SK-N-SH (cell line): Measurements from ENCODE around the gene APC2. TPM values are rescaled to one million over a fixed set of nuclear protein-coding genes. Genes with fewer than 3 reads are reported as not detected.

ENCODE experiments used
- CTCF ChIA-PET: fragments of 300-600, 350-600 bp; formaldehyde crosslinking; extraction: SDS; loops from one replicate; lab custom pipeline; 2021; lab: Yijun Ruan, JAX
- POLR2A ChIA-PET: fragments of 350-600 bp; sonication (Branson Sonifier 250); formaldehyde crosslinking; extraction: SDS; loops from one replicate; lab custom pipeline; 2020; ENCODE audit warnings: antibody characterized with exemption, inconsistent platforms; lab: Yijun Ruan, JAX
- DNase-seq: peaks from one replicate; pipeline ENCODE4 v3.0.0; 2012
- H2AFZ ChIP-seq: fragments of 200-600 bp; sonication (generic); 2 replicates; pipeline ENCODE4 v1.8.1; 2016; ENCODE audit warnings: antibody characterized with exemption, mild to moderate bottlenecking, low read depth
- H3F3A ChIP-seq: fragments of 200-600 bp; sonication (generic); replicated peaks from 2 replicates; pipeline ENCODE3; 2016; ENCODE audit warnings: antibody characterized with exemption, mild to moderate bottlenecking; ENCODE audit not compliant: insufficient read depth
- H3K27ac ChIP-seq, 2 experiments: fragments of 200-500 bp in 1 of 2; fragments of 200-600 bp in 1 of 2; sonication (Bioruptor generic) in 1 of 2; sonication (generic), shearing (Covaris generic) in 1 of 2; 2 replicates each; pipeline versions ENCODE4 v1.5.1 to v1.6.1; 2014 to 2016; ENCODE audit warnings: low read depth in 2 of 2, inconsistent platforms in 1 of 2, low read length in 1 of 2, mild to moderate bottlenecking in 1 of 2, mixed read lengths in 1 of 2
- H3K27me3 ChIP-seq: fragments of 200-600 bp; sonication (generic), shearing (Covaris generic); 2 replicates; pipeline ENCODE4 v1.6.1; 2016; ENCODE audit warnings: mixed run types; ENCODE audit not compliant: insufficient read depth
- H3K36me3 ChIP-seq, 2 experiments: fragments of 200-500 bp in 1 of 2; fragments of 200-600 bp in 1 of 2; sonication (Bioruptor generic) in 1 of 2; sonication (generic) in 1 of 2; replicated peaks in 1 of 2; 2 replicates each; pipeline versions ENCODE3 to v1.5.1; 2014 to 2016; ENCODE audit warnings: low read length in 1 of 2, mild to moderate bottlenecking in 1 of 2; ENCODE audit not compliant: insufficient read depth in 2 of 2, control insufficient read depth in 1 of 2
- H3K4me1 ChIP-seq, 2 experiments: fragments of 200-500 bp in 1 of 2; fragments of 200-600 bp in 1 of 2; sonication (Bioruptor generic) in 1 of 2; sonication (generic), shearing (Covaris generic) in 1 of 2; 2 replicates each; pipeline versions ENCODE4 v1.5.1 to v1.6.1; 2014 to 2016; ENCODE audit warnings: low read depth in 1 of 2, low read length in 1 of 2, mixed run types in 1 of 2; ENCODE audit not compliant: insufficient read depth in 2 of 2, control insufficient read depth in 1 of 2
- H3K4me2 ChIP-seq: fragments of 200-600 bp; sonication (generic), shearing (Covaris generic); 2 replicates; pipeline ENCODE4 v1.6.1; 2017; ENCODE audit warnings: mixed run types
- H3K4me3 ChIP-seq, 2 experiments: fragments of 200-500 bp in 1 of 2; fragments of 200-600 bp in 1 of 2; sonication (Bioruptor generic) in 1 of 2; sonication (generic), shearing (Covaris generic) in 1 of 2; 2 replicates each; pipeline versions ENCODE4 v1.5.1 to v1.8.1; 2014 to 2016; ENCODE audit warnings: low read depth in 2 of 2, inconsistent platforms in 1 of 2, low read length in 1 of 2, mild to moderate bottlenecking in 1 of 2, mixed read lengths in 1 of 2, moderate library complexity in 1 of 2
- H3K79me2 ChIP-seq: fragments of 200-600 bp; sonication (generic); 2 replicates; pipeline ENCODE4 v1.8.1; 2017; ENCODE audit warnings: mild to moderate bottlenecking; ENCODE audit not compliant: insufficient read depth
- H3K9ac ChIP-seq: fragments of 200-600 bp; sonication (generic); 2 replicates; pipeline ENCODE4 v1.6.1; 2017; ENCODE audit warnings: mixed run types
- H3K9me2 ChIP-seq: fragments of 200-600 bp; sonication (generic); 2 replicates; pipeline ENCODE4 v1.6.1; 2017; ENCODE audit warnings: mixed run types
- H3K9me3 ChIP-seq: fragments of 200-600 bp; sonication (generic); 2 replicates; pipeline ENCODE4 v1.6.1; 2017; ENCODE audit warnings: mixed run types, mild to moderate bottlenecking, moderate library complexity
- H4K20me1 ChIP-seq: fragments of 200-600 bp; sonication (generic); 2 replicates; pipeline ENCODE4 v1.6.1; 2017; ENCODE audit warnings: mild to moderate bottlenecking, mixed run types; ENCODE audit not compliant: insufficient read depth
- CHD2 ChIP-seq: fragments of 150-350 bp; IDR thresholded peaks from 2 replicates; pipeline ENCODE4 v1.6.1; 2018; ENCODE audit warnings: low read length; ENCODE audit not compliant: partially characterized antibody
- CTCF ChIP-seq: fragments of 200-600 bp; sonication (generic); IDR thresholded peaks from 2 replicates; pipeline ENCODE4 v1.6.1; 2017; ENCODE audit warnings: antibody characterized with exemption, mild to moderate bottlenecking, moderate library complexity
- FOXJ3 ChIP-seq: sonication (generic); formaldehyde crosslinking; IDR thresholded peaks from 2 replicates; pipeline ENCODE4 v1.5.1; 2020; ENCODE audit warnings: mild to moderate bottlenecking, missing genetic modification reagents
- FOXM1 ChIP-seq: IDR thresholded peaks from 2 replicates; pipeline ENCODE4 v1.4.0; 2012; ENCODE audit warnings: low read depth, mild to moderate bottlenecking
- GABPA ChIP-seq: IDR thresholded peaks from 2 replicates; pipeline ENCODE4 v1.4.0; 2012; ENCODE audit warnings: low read depth, mild to moderate bottlenecking
- POLR2AphosphoS5 ChIP-seq: IDR thresholded peaks from 2 replicates; pipeline ENCODE4 v1.6.1; 2012; ENCODE audit warnings: low read depth, low read length
- RAD21 ChIP-seq: IDR thresholded peaks from 2 replicates; pipeline ENCODE4 v1.6.1; 2012; ENCODE audit warnings: mild to moderate bottlenecking, low read length
- RXRA ChIP-seq: IDR thresholded peaks from 2 replicates; pipeline ENCODE4 v1.4.0; 2012; ENCODE audit warnings: low read depth, mild to moderate bottlenecking, borderline replicate concordance
- SMC3 ChIP-seq: IDR thresholded peaks from 2 replicates; pipeline ENCODE4 v1.6.1; 2012; ENCODE audit warnings: low read depth, low read length, improper control_type of control experiment
- TCF12 ChIP-seq: IDR thresholded peaks from 2 replicates; pipeline ENCODE4 v1.4.0; 2012
- WGBS: methylation state at CpG from one replicate; pipeline ENCODE4 v1.1.6; 2017; ENCODE audit warnings: low lambda C conversion rate; 5-methylcytosine and 5-hydroxymethylcytosine counted together
- polyA plus RNA-seq, 3 experiments: library from polyadenylated mRNA; depleted of rRNA; stranded (reverse); fragments of >200 nt; gene quantifications; 2 replicates each; pipeline ENCODE4 v1.2.3, GENCODE V29; 2012
- TF ChIP-seq, protein P1 (sequence below): IDR thresholded peaks from 2 replicates; pipeline ENCODE4; 2012
- TF ChIP-seq, protein P2 (sequence below): fragments of 150-350 bp; IDR thresholded peaks from 2 replicates; pipeline ENCODE4 v1.6.1; 2016; ENCODE audit warnings: mild to moderate bottlenecking, low read depth, low read length

APC2 gene
- polyA plus RNA-seq, 1 of the 3 experiments (the other 2 are of a cell fraction): 1.3 TPM

DNA sequence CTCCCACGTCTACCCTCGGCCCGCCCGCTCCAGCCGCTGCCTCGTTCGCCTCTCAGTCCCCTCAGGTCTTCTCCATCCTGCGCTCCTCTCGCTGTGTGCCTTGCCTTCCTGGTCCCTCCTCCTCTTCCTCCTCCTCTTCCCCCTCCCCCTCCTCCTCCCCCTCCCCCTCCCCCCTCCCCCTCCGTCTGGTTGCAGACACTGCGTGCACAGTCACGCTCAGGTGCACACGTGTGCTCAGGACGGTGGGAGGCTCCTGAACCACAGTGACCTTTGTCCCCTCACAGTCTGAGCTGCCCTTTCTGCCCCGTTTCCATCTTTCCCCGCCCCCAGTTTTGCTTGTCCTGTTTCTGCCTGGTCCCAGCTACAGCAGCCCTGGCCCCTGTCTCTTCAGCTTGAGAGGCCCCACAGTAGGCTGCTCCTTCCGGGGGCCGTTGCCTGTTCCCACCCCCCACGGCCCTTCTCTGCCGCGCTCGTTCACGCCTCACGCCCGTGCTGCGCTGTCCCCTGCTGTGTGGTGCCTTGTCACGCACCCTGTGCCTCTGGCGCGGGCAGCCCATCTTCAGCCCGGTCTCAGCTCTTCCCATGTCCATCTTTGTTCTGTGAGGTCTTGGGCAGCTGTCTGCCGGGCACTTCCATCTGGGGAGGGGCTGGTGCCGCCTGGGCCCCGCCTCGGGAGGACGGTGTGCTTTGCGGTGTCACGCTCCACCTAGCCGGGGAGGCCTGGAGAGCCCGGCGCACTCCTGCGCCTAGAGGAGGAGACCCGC, 25.5 kb upstream of the APC2 start (continued):
- TF ChIP-seq GABPA (no peak), TCF12 (no peak)

- Histone ChIP-seq H3K27me3 (no peaks in the 10 kb centered on the region), H3K4me3 (no peak overlapping the region), H4K20me1 (peaks cover 33% of the 10 kb centered on the region; the same call in 1 of the 2 replicates), H3K27ac (no peak overlapping the region), H3K9me3 (no peaks in the 10 kb centered on the region), H3K36me3 (peaks cover 7 to 92% of the 10 kb centered on the region in 2 experiments), H3K79me2 (peaks cover 35% of the 10 kb centered on the region), H3K9ac (no peak overlapping the region), H3K4me1 (no peaks in the 10 kb centered on the region; a peak in 1 of 4 replicates), H3K9me2 (no peaks in the 10 kb centered on the region), H2AFZ (no peak overlapping the region), H3K4me2 (no peak overlapping the region)
- POLR2A ChIA-PET: no interaction called here
- CTCF ChIA-PET: interaction anchor here (0.9 to 1.2 kb wide), 2 partner anchors 7 to 14 kb away, joined by 3 read pairs; no protein-coding TSS in a partner anchor
- no peak for TF ChIP-seq RXRA
- no peak for TF ChIP-seq CTCF
- no peak for TF ChIP-seq POLR2AphosphoS5
- TF ChIP-seq FOXJ3: no peak
- TF ChIP-seq, protein P1, sequence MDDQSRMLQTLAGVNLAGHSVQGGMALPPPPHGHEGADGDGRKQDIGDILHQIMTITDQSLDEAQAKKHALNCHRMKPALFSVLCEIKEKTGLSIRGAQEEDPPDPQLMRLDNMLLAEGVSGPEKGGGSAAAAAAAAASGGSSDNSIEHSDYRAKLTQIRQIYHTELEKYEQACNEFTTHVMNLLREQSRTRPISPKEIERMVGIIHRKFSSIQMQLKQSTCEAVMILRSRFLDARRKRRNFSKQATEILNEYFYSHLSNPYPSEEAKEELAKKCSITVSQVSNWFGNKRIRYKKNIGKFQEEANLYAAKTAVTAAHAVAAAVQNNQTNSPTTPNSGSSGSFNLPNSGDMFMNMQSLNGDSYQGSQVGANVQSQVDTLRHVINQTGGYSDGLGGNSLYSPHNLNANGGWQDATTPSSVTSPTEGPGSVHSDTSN: no peak
- no peak for TF ChIP-seq GABPA
- TF ChIP-seq FOXM1: no peak
- no peak for TF ChIP-seq SMC3
- TF ChIP-seq RAD21: no peak
- TF ChIP-seq, protein P2, sequence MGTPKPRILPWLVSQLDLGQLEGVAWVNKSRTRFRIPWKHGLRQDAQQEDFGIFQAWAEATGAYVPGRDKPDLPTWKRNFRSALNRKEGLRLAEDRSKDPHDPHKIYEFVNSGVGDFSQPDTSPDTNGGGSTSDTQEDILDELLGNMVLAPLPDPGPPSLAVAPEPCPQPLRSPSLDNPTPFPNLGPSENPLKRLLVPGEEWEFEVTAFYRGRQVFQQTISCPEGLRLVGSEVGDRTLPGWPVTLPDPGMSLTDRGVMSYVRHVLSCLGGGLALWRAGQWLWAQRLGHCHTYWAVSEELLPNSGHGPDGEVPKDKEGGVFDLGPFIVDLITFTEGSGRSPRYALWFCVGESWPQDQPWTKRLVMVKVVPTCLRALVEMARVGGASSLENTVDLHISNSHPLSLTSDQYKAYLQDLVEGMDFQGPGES: no peak
- TF ChIP-seq TCF12: no peak
- TF ChIP-seq CHD2: no peak
- TF ChIP-seq, all 33 proteins: peak for 0
- WGBS: 95% methylated on average over 20 of the region's 33 CpGs
- no peaks in the 10 kb centered on the region for H3F3A ChIP-seq
- DNase-seq: no peak
These were observed 24.7 kb upstream of the APC2 start for GRCh38 chr19:1425102-1425837.
